A549 (cell line): Measurements from ENCODE around the gene LAIR1. TPM values are rescaled to one million over a fixed set of nuclear protein-coding genes. Genes with fewer than 3 reads are reported as not detected.
"Not testable (repeated sequence)": the region's sequence is repeated elsewhere in the genome, so short reads cannot be mapped to it uniquely, and the experiment has no call there.

Experiments used
- ATAC-seq, 2 experiments: fragments of 200-7000 bp in 1 of 2; fragments of >200 bp in 1 of 2; cut with Nextera tagmentation in 1 of 2; cut with Tn5 transposase in 1 of 2; 3 replicates each; pipeline versions ENCODE4 v1.8.0 to v1.9.1; 2018 to 2020; ENCODE audit warnings: mild to moderate bottlenecking in 1 of 2, moderate library complexity in 1 of 2
- CTCF ChIA-PET: fragments of 300-600 bp; sonication (Branson Sonifier 250); formaldehyde crosslinking; extraction: SDS; loops from one replicate; lab custom pipeline; 2021; ENCODE audit warnings: antibody characterized with exemption, inconsistent platforms; lab: Yijun Ruan, JAX
- POLR2A ChIA-PET: fragments of 350-600 bp; formaldehyde crosslinking; extraction: SDS; loops from one replicate; lab custom pipeline; 2021; ENCODE audit warnings: antibody characterized with exemption, inconsistent platforms; lab: Yijun Ruan, JAX
- DNase-seq, 2 experiments: peaks; one replicate each; pipeline versions ENCODE4 v3.0.0 to v3.0.0-alpha.2; 2011 to 2016; ENCODE audit warnings: low read depth in 1 of 2, low spot score in 1 of 2
- FAIRE-seq: peaks from 2 replicates; lab custom pipeline; 2011; peaks lifted over from hg19 to GRCh38; lab: Jason Lieb, UNC
- H3K27ac ChIP-seq, 2 experiments: fragments of >200 bp; sonication (Bioruptor Twin); formaldehyde crosslinking; 3 replicates each; pipeline ENCODE4 v1.5.1; 2016 to 2017
- H3K4me1 ChIP-seq: fragments of >200 bp; sonication (Bioruptor Twin); formaldehyde crosslinking; 3 replicates; pipeline ENCODE4 v1.6.1; 2016
- H3K4me2 ChIP-seq: fragments of >200 bp; sonication (Bioruptor Twin); formaldehyde crosslinking; 3 replicates; pipeline ENCODE4 v1.6.1; 2016
- H3K4me3 ChIP-seq: fragments of >200 bp; sonication (Bioruptor Twin); formaldehyde crosslinking; 3 replicates; pipeline ENCODE4 v1.5.1; 2016
- H3K9me3 ChIP-seq: fragments of >200 bp; sonication (Bioruptor Twin); formaldehyde crosslinking; 3 replicates; pipeline ENCODE4 v1.6.1; 2016
- ATOH8 ChIP-seq: fragments of 250-450 bp; sonication (Bioruptor Pico); IDR thresholded peaks from 2 replicates; pipeline ENCODE4 v1.5.0; 2020; ENCODE audit warnings: low read depth, mild to moderate bottlenecking, moderate library complexity
- BHLHE40 ChIP-seq: IDR thresholded peaks from 2 replicates; pipeline ENCODE4 v1.6.1; 2012; ENCODE audit warnings: low read depth, low read length, inconsistent platforms
- CBX8 ChIP-seq: fragments of 200-600 bp; sonication (generic); IDR thresholded peaks from 2 replicates; pipeline ENCODE4 v1.6.1; 2016
- FOSB ChIP-seq: fragments of 250-450 bp; sonication (Bioruptor Pico); IDR thresholded peaks from 2 replicates; pipeline ENCODE4 v1.5.0; 2020; ENCODE audit warnings: mild to moderate bottlenecking, moderate library complexity
- FOSL2 ChIP-seq, 2 experiments: fragments of 450-650 bp in 1 of 2; fragments of >200 bp in 1 of 2; sonication (Bioruptor Twin) in 1 of 2; formaldehyde crosslinking; IDR thresholded peaks; 2 replicates each; pipeline versions ENCODE4 v1.5.0 to v1.6.1; 2016 to 2020; ENCODE audit warnings: mild to moderate bottlenecking in 1 of 2, moderate library complexity in 1 of 2
- GATA3 ChIP-seq: IDR thresholded peaks from 2 replicates; pipeline ENCODE4 v1.6.1; 2012; ENCODE audit warnings: borderline replicate concordance
- HDAC2 ChIP-seq: fragments of 200-600 bp; sonication (generic); IDR thresholded peaks from 2 replicates; pipeline ENCODE4 v1.6.1; 2016
- HOXB13 ChIP-seq: fragments of 250-450 bp; sonication (Bioruptor Pico); IDR thresholded peaks from 2 replicates; pipeline ENCODE4 v1.5.0; 2020; ENCODE audit warnings: low read depth, mild to moderate bottlenecking, moderate library complexity
- HOXB5 ChIP-seq: fragments of 250-450 bp; sonication (Bioruptor Pico); IDR thresholded peaks from 2 replicates; pipeline ENCODE4 v1.5.0; 2020; ENCODE audit warnings: mild to moderate bottlenecking, moderate library complexity
- JUNB ChIP-seq: fragments of >200 bp; sonication (Bioruptor Twin); formaldehyde crosslinking; IDR thresholded peaks from 2 replicates; pipeline ENCODE4 v1.6.1; 2016
- NFE2L2 ChIP-seq: fragments of 150-350 bp; conservative IDR thresholded peaks from 2 replicates; pipeline ENCODE4 v1.6.1; 2014; ENCODE audit warnings: low read length
- NPAS2 ChIP-seq: fragments of 250-450 bp; sonication (Bioruptor Pico); IDR thresholded peaks from 2 replicates; pipeline ENCODE4 v1.8.0; 2022; ENCODE audit warnings: mild to moderate bottlenecking, moderate library complexity, borderline replicate concordance
- NR3C1 ChIP-seq: fragments of >200 bp; sonication (Bioruptor Twin); formaldehyde crosslinking; IDR thresholded peaks from 3 replicates; pipeline ENCODE4 v1.6.1; 2017
- PHF8 ChIP-seq: fragments of 200-600 bp; sonication (generic); IDR thresholded peaks from 2 replicates; pipeline ENCODE4 v1.6.1; 2016; ENCODE audit warnings: low read depth, mild to moderate bottlenecking, antibody characterized with exemption, moderate library complexity, borderline replicate concordance
- POLR2A ChIP-seq: IDR thresholded peaks from 2 replicates; pipeline ENCODE4 v1.6.1; 2012; ENCODE audit warnings: mild to moderate bottlenecking, low read length
- REST ChIP-seq: fragments of 200-600 bp; sonication (generic); IDR thresholded peaks from 2 replicates; pipeline ENCODE4 v1.6.1; 2016; ENCODE audit warnings: antibody characterized with exemption, mild to moderate bottlenecking, moderate library complexity
- RFX5 ChIP-seq: fragments of 450-650 bp; IDR thresholded peaks from 2 replicates; pipeline ENCODE4 v1.7.1; 2014; ENCODE audit warnings: antibody characterized with exemption, mild to moderate bottlenecking, moderate library complexity
- ZNF302 ChIP-seq: fragments of 250-450 bp; sonication (Bioruptor Pico); IDR thresholded peaks from 2 replicates; pipeline ENCODE4 v1.9.0; 2021; ENCODE audit warnings: inconsistent platforms, mild to moderate bottlenecking, moderate library complexity
- ZSCAN20 ChIP-seq: fragments of 250-450 bp; sonication (Bioruptor Pico); IDR thresholded peaks from 2 replicates; pipeline ENCODE4 v1.8.0; 2022; ENCODE audit warnings: mild to moderate bottlenecking, moderate library complexity
- WGBS: methylation state at CpG from one replicate; pipeline ENCODE4 v1.1.6; 2017; ENCODE audit errors: missing lambda C conversion rate; 5-methylcytosine and 5-hydroxymethylcytosine counted together
- polyA plus RNA-seq, 4 experiments: library from polyadenylated mRNA; depleted of rRNA in 3 of 4; stranded (reverse); fragments of >200 nt; fragmentation: RNase III in 1 of 4; extraction: RNeasy Plus Mini Kit Qiagen cat#74134 plus additional on column Dnase treatment in 1 of 4; gene quantifications; 2 replicates in 3 of 4; 3 replicates in 1 of 4; pipeline ENCODE4 v1.2.3, GENCODE V29; 2011 to 2017
- TF ChIP-seq, protein P1 (sequence below): fragments of 450-650 bp; IDR thresholded peaks from 2 replicates; pipeline ENCODE4 v1.6.1; 2014; ENCODE audit warnings: antibody characterized with exemption
- TF ChIP-seq, protein P2 (sequence below): fragments of >200 bp; sonication (Bioruptor Twin); formaldehyde crosslinking; IDR thresholded peaks from 3 replicates; pipeline ENCODE4 v1.5.1; 2016
- TF ChIP-seq, protein P3 (sequence below): fragments of >200 bp; sonication (Bioruptor Twin); formaldehyde crosslinking; IDR thresholded peaks from 3 replicates; pipeline ENCODE4 v1.6.1; 2016

LAIR1 gene
- polyA plus RNA-seq, 2 of the 4 experiments (the other 2 are of a cell fraction), result not detected

GRCh38 chr19:54322295-54322694 is 42.4 kb downstream of the LAIR1 start:
- H3K4me2 ChIP-seq, DNase-seq, FAIRE-seq, H3K4me1 ChIP-seq, H3K4me3 ChIP-seq, H3K27ac ChIP-seq, ATAC-seq, POLR2A ChIA-PET: not testable (repeated sequence)
- CTCF ChIA-PET, result interaction anchor here (0.7 to 2.7 kb wide), 3 partner anchors 12 to 69 kb away, joined by 3 to 17 read pairs (median 6); no protein-coding TSS in a partner anchor
- peaks cover 18% of the 10 kb centered on the region; the same call in 1 of the 3 replicates for H3K9me3 ChIP-seq
- 51% methylated on average over 12 of the region's 13 CpGs for whole genome bisulfite sequencing

DNA sequence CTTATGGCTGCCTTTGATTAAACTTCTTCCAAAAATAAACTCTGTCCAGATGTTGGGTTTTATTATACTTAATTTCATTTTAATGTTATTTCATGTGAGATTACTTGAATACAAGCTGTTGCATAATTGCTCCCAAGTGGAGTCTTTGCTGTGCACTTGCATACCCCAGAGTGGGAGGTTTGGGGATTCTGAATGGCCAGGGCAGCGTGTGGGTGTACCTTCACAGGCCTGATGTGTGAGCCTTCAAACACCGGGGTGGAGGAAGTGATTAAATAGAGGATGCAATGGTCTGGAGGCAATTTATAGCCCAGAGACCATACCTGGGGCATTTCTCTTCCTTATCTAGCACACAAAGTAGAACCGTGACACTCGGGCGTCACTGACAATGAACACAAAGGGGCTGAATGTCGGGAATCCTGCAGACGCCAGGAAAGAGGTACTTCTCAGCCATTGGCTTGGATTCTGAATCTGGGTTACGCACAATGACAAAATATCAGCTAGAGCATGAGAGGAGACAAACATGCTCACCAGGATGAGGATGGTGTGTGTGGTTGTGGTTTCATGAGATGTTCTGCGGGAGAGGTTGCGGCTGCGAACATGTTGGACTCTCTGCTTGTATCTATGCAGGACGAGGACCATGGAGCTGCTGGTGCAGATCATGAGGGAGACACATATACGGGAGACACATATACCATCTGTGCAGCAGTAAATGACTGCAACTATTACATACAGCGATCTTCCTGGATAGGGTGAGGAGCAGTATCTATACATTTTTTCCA is 44.6 kb downstream of the LAIR1 start:
- POLR2A ChIA-PET, result no interaction called here
- CTCF ChIA-PET, result interaction anchor here (1.1 to 2.7 kb wide), 4 partner anchors 35 to 527 kb away, joined by 3 to 17 read pairs (median 6); no protein-coding TSS in a partner anchor
- ATAC-seq (no peak), FAIRE-seq (peak; percentile 18), DNase-seq (no peak)
- Histone ChIP-seq H3K9me3 (peaks cover 15% of the 10 kb centered on the region; the same call in 1 of the 3 replicates), H3K4me3 (no peak overlapping the region), H3K4me2 (no peak overlapping the region), H3K27ac (no peak overlapping the region), H3K4me1 (no peaks in the 10 kb centered on the region)
- WGBS, result 35% methylated on average over 14 of the region's 14 CpGs
- TF ChIP-seq FOSL2 (IDR thresholded peaks at IDR 0.05) (no peak), FOSL2 (CRISPR knock-in tag; IDR thresholded peaks at IDR 0.05) (no peak), ZSCAN20 (CRISPR knock-in tag) (no peak)

- Histone ChIP-seq H3K4me1 (no peaks in the 10 kb centered on the region), H3K9me3 (peaks cover 15% of the 10 kb centered on the region; the same call in 1 of the 3 replicates), H3K4me2 (no peak overlapping the region), H3K4me3 (no peak overlapping the region), H3K27ac (no peak overlapping the region)
- peak; percentile 93 for FAIRE-seq
- no peak for TF ChIP-seq FOSB (CRISPR knock-in tag)
- no peak for TF ChIP-seq RFX5
- TF ChIP-seq JUNB, result no peak
- no peak for TF ChIP-seq PHF8
- TF ChIP-seq ZNF302 (CRISPR knock-in tag), result no peak
- no peak for TF ChIP-seq HOXB13
- TF ChIP-seq, protein P1, sequence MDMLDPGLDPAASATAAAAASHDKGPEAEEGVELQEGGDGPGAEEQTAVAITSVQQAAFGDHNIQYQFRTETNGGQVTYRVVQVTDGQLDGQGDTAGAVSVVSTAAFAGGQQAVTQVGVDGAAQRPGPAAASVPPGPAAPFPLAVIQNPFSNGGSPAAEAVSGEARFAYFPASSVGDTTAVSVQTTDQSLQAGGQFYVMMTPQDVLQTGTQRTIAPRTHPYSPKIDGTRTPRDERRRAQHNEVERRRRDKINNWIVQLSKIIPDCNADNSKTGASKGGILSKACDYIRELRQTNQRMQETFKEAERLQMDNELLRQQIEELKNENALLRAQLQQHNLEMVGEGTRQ, result no peak
- TF ChIP-seq HOXB5 (CRISPR knock-in tag), result no peak
- no peak for TF ChIP-seq NPAS2
- TF ChIP-seq BHLHE40, result no peak
- no peak for TF ChIP-seq GATA3
- TF ChIP-seq CBX8, result no peak
- 28% methylated on average over 7 of the region's 7 CpGs for WGBS
- ChIA-PET CTCF (interaction anchor here (0.7 to 1.6 kb wide), 3 partner anchors 21 to 84 kb away, joined by 3 to 5 read pairs (median 3); no protein-coding TSS in a partner anchor), POLR2A (no interaction called here)
- DNase-seq, result no peak
- no peak for ATAC-seq
These were observed 45.7 kb downstream of the LAIR1 start for GRCh38 chr19:54319049-54319448.

- FAIRE-seq, result no peak
- Histone ChIP-seq H3K27ac (no peak overlapping the region), H3K4me3 (no peak overlapping the region), H3K9me3 (peaks cover 15% of the 10 kb centered on the region; the same call in 1 of the 3 replicates), H3K4me1 (no peaks in the 10 kb centered on the region), H3K4me2 (no peak overlapping the region)
- ATAC-seq, result no peak
- no peak for DNase-seq
- WGBS, result 47% methylated on average over 9 of the region's 9 CpGs
- ChIA-PET CTCF (interaction anchor here (0.5 to 1.9 kb wide), 3 partner anchors 20 to 122 kb away, joined by 3 to 13 read pairs (median 3); no protein-coding TSS in a partner anchor), POLR2A (no interaction called here)
- TF ChIP-seq NR3C1, result no peak
- no peak for TF ChIP-seq ATOH8 (CRISPR knock-in tag)
- no peak for TF ChIP-seq NFE2L2
- no peak for TF ChIP-seq POLR2A
- TF ChIP-seq HDAC2, result no peak
- TF ChIP-seq, protein P2, sequence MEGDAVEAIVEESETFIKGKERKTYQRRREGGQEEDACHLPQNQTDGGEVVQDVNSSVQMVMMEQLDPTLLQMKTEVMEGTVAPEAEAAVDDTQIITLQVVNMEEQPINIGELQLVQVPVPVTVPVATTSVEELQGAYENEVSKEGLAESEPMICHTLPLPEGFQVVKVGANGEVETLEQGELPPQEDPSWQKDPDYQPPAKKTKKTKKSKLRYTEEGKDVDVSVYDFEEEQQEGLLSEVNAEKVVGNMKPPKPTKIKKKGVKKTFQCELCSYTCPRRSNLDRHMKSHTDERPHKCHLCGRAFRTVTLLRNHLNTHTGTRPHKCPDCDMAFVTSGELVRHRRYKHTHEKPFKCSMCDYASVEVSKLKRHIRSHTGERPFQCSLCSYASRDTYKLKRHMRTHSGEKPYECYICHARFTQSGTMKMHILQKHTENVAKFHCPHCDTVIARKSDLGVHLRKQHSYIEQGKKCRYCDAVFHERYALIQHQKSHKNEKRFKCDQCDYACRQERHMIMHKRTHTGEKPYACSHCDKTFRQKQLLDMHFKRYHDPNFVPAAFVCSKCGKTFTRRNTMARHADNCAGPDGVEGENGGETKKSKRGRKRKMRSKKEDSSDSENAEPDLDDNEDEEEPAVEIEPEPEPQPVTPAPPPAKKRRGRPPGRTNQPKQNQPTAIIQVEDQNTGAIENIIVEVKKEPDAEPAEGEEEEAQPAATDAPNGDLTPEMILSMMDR, result no peak
- TF ChIP-seq, protein P3, sequence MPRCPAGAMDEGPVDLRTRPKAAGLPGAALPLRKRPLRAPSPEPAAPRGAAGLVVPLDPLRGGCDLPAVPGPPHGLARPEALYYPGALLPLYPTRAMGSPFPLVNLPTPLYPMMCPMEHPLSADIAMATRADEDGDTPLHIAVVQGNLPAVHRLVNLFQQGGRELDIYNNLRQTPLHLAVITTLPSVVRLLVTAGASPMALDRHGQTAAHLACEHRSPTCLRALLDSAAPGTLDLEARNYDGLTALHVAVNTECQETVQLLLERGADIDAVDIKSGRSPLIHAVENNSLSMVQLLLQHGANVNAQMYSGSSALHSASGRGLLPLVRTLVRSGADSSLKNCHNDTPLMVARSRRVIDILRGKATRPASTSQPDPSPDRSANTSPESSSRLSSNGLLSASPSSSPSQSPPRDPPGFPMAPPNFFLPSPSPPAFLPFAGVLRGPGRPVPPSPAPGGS, result no peak
- no peak for TF ChIP-seq HOXB13
- TF ChIP-seq REST, result no peak
These were observed 46.8 kb downstream of the LAIR1 start for GRCh38 chr19:54317965-54318240.
